ENCODE results near the gene CCDC34.

Gene CCDC34

GRCh38 chr11:27401833-27402316 lies 38.9 kb upstream of the CCDC34 start:
- no peak for TF ChIP-seq CTCF (IDR thresholded peaks at IDR 0.05; ENCODE audit: low read length)
- TF ChIP-seq EZH2phosphoT487 (IDR thresholded peaks at IDR 0.05; ENCODE audit: low read length): no peak
- TF ChIP-seq EZH2 (optimal IDR thresholded peaks at IDR 0.05; ENCODE audit: low read depth, low read length): no peak

GRCh38 chr11:27401280-27401832 lies 38.3 kb upstream of the CCDC34 start:
- H3K9me3 ChIP-seq (replicated peaks; ENCODE audit: insufficient read depth, low read length): no peaks in the 10 kb centered on the region
- H3K27ac ChIP-seq (ENCODE audit: low read length): no peak overlapping the region
- H3K27me3 ChIP-seq (replicated peaks; ENCODE audit: insufficient read depth, low read length): no peaks in the 10 kb centered on the region
- H3K4me2 ChIP-seq (ENCODE audit: low read depth, low read length): no peak overlapping the region
- no peaks in the 10 kb centered on the region for H3K36me3 ChIP-seq (replicated peaks; ENCODE audit: insufficient read depth, low read length)
- no peaks in the 10 kb centered on the region for H3K9me2 ChIP-seq (replicated peaks; ENCODE audit: insufficient read depth, low read length)
- no peaks in the 10 kb centered on the region for H3F3A ChIP-seq (ENCODE audit: insufficient read depth, low read length)
- no peaks in the 10 kb centered on the region for H4K20me1 ChIP-seq (ENCODE audit: insufficient read depth, low read length)
- no peaks in the 10 kb centered on the region for H3K4me1 ChIP-seq (ENCODE audit: low read length)
- no peak overlapping the region for H2AFZ ChIP-seq (ENCODE audit: low read length)
- no peaks in the 10 kb centered on the region for H3K79me2 ChIP-seq (ENCODE audit: low read length)
- H3K4me3 ChIP-seq (ENCODE audit: low read length): no peak overlapping the region
- H3K9ac ChIP-seq (ENCODE audit: low read length): no peak overlapping the region
- no peak for DNase-seq
- TF ChIP-seq EZH2 (optimal IDR thresholded peaks at IDR 0.05; ENCODE audit: low read depth, low read length): no peak
- TF ChIP-seq CTCF (IDR thresholded peaks at IDR 0.05; ENCODE audit: low read length): no peak
- TF ChIP-seq EZH2phosphoT487 (IDR thresholded peaks at IDR 0.05; ENCODE audit: low read length): no peak

More at GRCh38 chr11:27401833-27402316, 38.9 kb upstream of the CCDC34 start:
- Histone ChIP-seq H3K4me2 (ENCODE audit: low read depth, low read length) (no peak overlapping the region), H3K9ac (ENCODE audit: low read length) (no peak overlapping the region), H4K20me1 (ENCODE audit: insufficient read depth, low read length) (no peaks in the 10 kb centered on the region), H2AFZ (ENCODE audit: low read length) (no peak overlapping the region), H3K9me3 (replicated peaks; ENCODE audit: insufficient read depth, low read length) (no peaks in the 10 kb centered on the region), H3K9me2 (replicated peaks; ENCODE audit: insufficient read depth, low read length) (no peaks in the 10 kb centered on the region), H3K27me3 (replicated peaks; ENCODE audit: insufficient read depth, low read length) (no peaks in the 10 kb centered on the region), H3F3A (ENCODE audit: insufficient read depth, low read length) (no peaks in the 10 kb centered on the region), H3K27ac (ENCODE audit: low read length) (no peak overlapping the region), H3K4me1 (ENCODE audit: low read length) (no peaks in the 10 kb centered on the region), H3K4me3 (ENCODE audit: low read length) (no peak overlapping the region), H3K36me3 (replicated peaks; ENCODE audit: insufficient read depth, low read length) (no peaks in the 10 kb centered on the region), H3K79me2 (ENCODE audit: low read length) (no peaks in the 10 kb centered on the region)
- no peak for DNase-seq

GRCh38 chr11:27398400-27398770 lies 35.4 kb upstream of the CCDC34 start:
- Histone ChIP-seq H4K20me1 (ENCODE audit: insufficient read depth, low read length) (no peaks in the 10 kb centered on the region), H3K27me3 (replicated peaks; ENCODE audit: insufficient read depth, low read length) (no peaks in the 10 kb centered on the region), H3K9me3 (replicated peaks; ENCODE audit: insufficient read depth, low read length) (no peaks in the 10 kb centered on the region), H3K4me2 (ENCODE audit: low read depth, low read length) (no peak overlapping the region), H3K4me1 (ENCODE audit: low read length) (no peaks in the 10 kb centered on the region), H3K9ac (ENCODE audit: low read length) (no peak overlapping the region), H2AFZ (ENCODE audit: low read length) (no peak overlapping the region), H3K79me2 (ENCODE audit: low read length) (no peaks in the 10 kb centered on the region), H3K4me3 (ENCODE audit: low read length) (no peak overlapping the region), H3K9me2 (replicated peaks; ENCODE audit: insufficient read depth, low read length) (no peaks in the 10 kb centered on the region), H3F3A (ENCODE audit: insufficient read depth, low read length) (no peaks in the 10 kb centered on the region), H3K36me3 (replicated peaks; ENCODE audit: insufficient read depth, low read length) (no peaks in the 10 kb centered on the region), H3K27ac (ENCODE audit: low read length) (no peak overlapping the region)
- TF ChIP-seq CTCF (IDR thresholded peaks at IDR 0.05; ENCODE audit: low read length) (no peak), EZH2phosphoT487 (IDR thresholded peaks at IDR 0.05; ENCODE audit: low read length) (no peak), EZH2 (optimal IDR thresholded peaks at IDR 0.05; ENCODE audit: low read depth, low read length) (no peak)
- no peak for DNase-seq
